Measurements from ENCODE around the gene DEDD.

The DEDD gene

DNA sequence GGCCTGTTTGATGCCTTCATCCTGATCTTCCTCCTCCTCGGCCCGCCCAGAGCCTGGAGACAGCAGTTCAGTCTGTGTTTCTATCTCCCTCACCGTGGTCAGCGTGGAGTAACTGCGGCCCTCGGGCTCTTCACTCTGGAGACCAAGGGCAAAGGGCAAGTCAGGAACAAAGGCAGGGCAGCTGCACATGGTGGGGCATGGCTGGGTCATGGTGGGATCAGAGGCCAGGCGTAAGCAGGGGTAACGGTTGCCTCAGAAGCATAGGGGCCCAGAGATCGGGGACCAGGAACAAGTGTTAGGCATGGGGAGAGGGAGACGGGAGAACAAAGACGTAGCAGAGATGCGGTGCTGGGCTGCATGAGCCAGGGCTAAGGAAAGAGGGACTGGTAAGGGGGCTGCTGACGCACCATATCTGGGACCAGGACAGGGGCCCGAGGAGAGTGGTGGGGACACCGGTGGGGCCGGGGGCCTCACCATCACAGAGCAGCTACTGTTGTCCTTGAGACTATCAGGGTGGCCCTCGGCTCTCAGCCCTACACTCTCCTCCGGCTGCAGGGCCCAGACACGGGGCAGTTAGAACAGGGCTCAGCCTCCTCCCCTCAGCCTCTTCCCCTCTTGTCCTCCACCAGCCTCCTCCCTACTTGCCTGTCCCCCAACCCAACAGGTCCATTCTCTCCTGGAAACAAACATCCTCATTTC is 59.6 kb downstream of the DEDD start:
- DNase-seq (ENCODE audit: low read depth in 2 of 2), result no peak

DNA sequence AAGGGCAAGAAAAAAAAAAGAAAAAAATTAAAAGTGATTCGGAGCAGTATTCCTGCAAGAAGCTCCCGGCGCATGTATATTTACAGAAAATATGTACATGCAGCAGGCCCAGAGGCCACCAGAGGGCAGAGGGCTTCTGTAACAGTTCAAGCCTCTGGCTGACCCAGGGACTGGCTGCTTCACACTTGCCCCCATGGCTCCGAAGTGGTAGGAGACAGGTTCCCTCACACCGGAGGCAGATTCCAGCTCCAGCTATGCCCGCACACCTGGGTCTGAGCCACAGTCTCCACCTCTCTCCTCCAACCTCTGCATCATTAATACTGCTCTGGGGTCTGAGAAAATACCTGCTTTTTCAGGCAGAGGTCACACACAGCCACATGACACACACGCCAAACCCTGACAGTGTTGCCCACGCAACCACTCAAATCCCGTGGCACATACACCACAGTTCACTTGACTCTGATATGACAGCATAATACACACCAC is 60.5 kb downstream of the DEDD start:
- DNase-seq (ENCODE audit: low read depth in 2 of 2), result no peak

Measured in fibroblast of skin of left biceps (primary cell).